Measurements from ENCODE around the gene DYDC2. TPM values are rescaled to one million over a fixed set of nuclear protein-coding genes. Genes with fewer than 3 reads are reported as not detected.

The DYDC2 gene
- total RNA-seq, 2 experiments from 2014 or later: not detected

- no peaks in the 10 kb centered on the region for H3K36me3 ChIP-seq (ENCODE audit: insufficient read depth, low read length)
Measured at GRCh38 chr10:80320377-80320776, 36.2 kb upstream of the DYDC2 start.

GRCh38 chr10:80321183-80321582 lies 35.4 kb upstream of the DYDC2 start:
- no peak for DNase-seq
- ChIA-PET POLR2A (no interaction called here), CTCF (no interaction called here)
- Mint-ChIP-seq H3K4me1 (ENCODE audit: low read depth) (no peaks in the 10 kb centered on the region), H3K27me3 (no peaks in the 10 kb centered on the region), H3K36me3 (ENCODE audit: low read depth) (no peaks in the 10 kb centered on the region), H3K9me3 (no peaks in the 10 kb centered on the region), H3K4me3 (no peak overlapping the region), H3K27ac (no peak overlapping the region)
- intact Hi-C loops (cut with DNase I, micrococcal nuclease): no loop called here
- no peak for ATAC-seq (ENCODE audit: poor library complexity)
- H3K9me3 ChIP-seq (ENCODE audit: control insufficient read depth in 1 of 2, insufficient read depth in 1 of 2, low read length in 2 of 2): no peaks in the 10 kb centered on the region
- no peak for TF ChIP-seq CTCF (IDR thresholded peaks at IDR 0.05)
- no peak overlapping the region for H3K27ac ChIP-seq (ENCODE audit: low read depth in 1 of 2, low read length in 2 of 2)
- no peaks in the 10 kb centered on the region for H3K36me3 ChIP-seq (ENCODE audit: insufficient read depth, low read length)
- H3K27me3 ChIP-seq (ENCODE audit: control insufficient read depth in 1 of 2, insufficient read depth in 2 of 2, low read length in 2 of 2): peaks cover 0 to 2% of the 10 kb centered on the region in 2 experiments
- no peaks in the 10 kb centered on the region for H3K4me1 ChIP-seq (ENCODE audit: insufficient read depth, low read length)
- no peak overlapping the region for H3K4me3 ChIP-seq (ENCODE audit: low read length)

More at GRCh38 chr10:80320377-80320776, 36.2 kb upstream of the DYDC2 start:
- Mint-ChIP-seq H3K27me3 (no peaks in the 10 kb centered on the region), H3K4me1 (ENCODE audit: low read depth) (no peaks in the 10 kb centered on the region), H3K27ac (no peak overlapping the region), H3K36me3 (ENCODE audit: low read depth) (no peaks in the 10 kb centered on the region), H3K4me3 (no peak overlapping the region), H3K9me3 (no peaks in the 10 kb centered on the region)
- DNase-seq (no peak), ATAC-seq (ENCODE audit: poor library complexity) (no peak)
- ChIA-PET POLR2A (no interaction called here), CTCF (no interaction called here)
- H3K27me3 ChIP-seq (ENCODE audit: control insufficient read depth in 1 of 2, insufficient read depth in 2 of 2, low read length in 2 of 2): peaks cover 0 to 2% of the 10 kb centered on the region in 2 experiments
- H3K27ac ChIP-seq (ENCODE audit: low read depth in 1 of 2, low read length in 2 of 2): no peak overlapping the region
- intact Hi-C loops (cut with DNase I, micrococcal nuclease): no loop called here
- no peaks in the 10 kb centered on the region for H3K4me1 ChIP-seq (ENCODE audit: insufficient read depth, low read length)
- no peak for TF ChIP-seq CTCF (IDR thresholded peaks at IDR 0.05)
- H3K4me3 ChIP-seq (ENCODE audit: low read length): no peak overlapping the region
- peaks cover 0 to 4% of the 10 kb centered on the region in 2 experiments for H3K9me3 ChIP-seq (ENCODE audit: control insufficient read depth in 1 of 2, insufficient read depth in 1 of 2, low read length in 2 of 2)

- no peaks in the 10 kb centered on the region for H3K27me3 Mint-ChIP-seq
- intact Hi-C loops (cut with DNase I, micrococcal nuclease): no loop called here
- Histone ChIP-seq H3K36me3 (ENCODE audit: insufficient read depth, low read length) (no peaks in the 10 kb centered on the region), H3K4me3 (ENCODE audit: low read length) (no peak overlapping the region), H3K4me1 (ENCODE audit: insufficient read depth, low read length) (no peaks in the 10 kb centered on the region), H3K27ac (ENCODE audit: low read depth in 1 of 2, low read length in 2 of 2) (no peak overlapping the region), H3K9me3 (ENCODE audit: control insufficient read depth in 1 of 2, insufficient read depth in 1 of 2, low read length in 2 of 2) (no peaks in the 10 kb centered on the region), H3K27me3 (ENCODE audit: control insufficient read depth in 1 of 2, insufficient read depth in 2 of 2, low read length in 2 of 2) (peaks cover 0 to 2% of the 10 kb centered on the region in 2 experiments)
- no peaks in the 10 kb centered on the region for H3K9me3 Mint-ChIP-seq
- H3K4me3 Mint-ChIP-seq: no peak overlapping the region
- H3K27ac Mint-ChIP-seq: no peak overlapping the region
- ChIA-PET CTCF (no interaction called here), POLR2A (no interaction called here)
- H3K4me1 Mint-ChIP-seq (ENCODE audit: low read depth): no peaks in the 10 kb centered on the region
- ATAC-seq (ENCODE audit: poor library complexity) (no peak), DNase-seq (no peak)
- no peak for TF ChIP-seq CTCF (IDR thresholded peaks at IDR 0.05)
- H3K36me3 Mint-ChIP-seq (ENCODE audit: low read depth): no peaks in the 10 kb centered on the region
Measured at GRCh38 chr10:80322158-80322557, 34.4 kb upstream of the DYDC2 start.

All from CD4-positive, alpha-beta T cell (primary cell).